ENCODE results near the gene ADGRV1.

Gene ADGRV1

GRCh38 chr5:91159647-91160046 lies 601.0 kb downstream of the ADGRV1 start:
- Histone ChIP-seq H2AFZ (ENCODE audit: insufficient read depth, low read length, poor library complexity) (no peak overlapping the region), H2BK12ac (ENCODE audit: low read length) (no peak overlapping the region), H3K14ac (ENCODE audit: low read length) (no peak overlapping the region), H3K27ac (ENCODE audit: low read depth, low read length) (no peak overlapping the region), H2BK120ac (ENCODE audit: insufficient read depth, low read length, poor library complexity) (no peak overlapping the region), H3K79me1 (ENCODE audit: low read length) (peaks cover 12% of the 10 kb centered on the region), H3K9me3 (ENCODE audit: insufficient read depth, low read depth, low read length) (no peaks in the 10 kb centered on the region), H3K23ac (ENCODE audit: low read length) (no peak overlapping the region), H3K4me2 (ENCODE audit: low read length) (no peak overlapping the region), H3K4me3 (ENCODE audit: low read depth, low read length) (no peak overlapping the region), H3K4me1 (ENCODE audit: control insufficient read depth in 1 of 2, insufficient read depth in 2 of 2, low read length in 2 of 2) (peaks cover 8 to 17% of the 10 kb centered on the region in 2 experiments), H4K8ac (ENCODE audit: low read depth, low read length) (no peak overlapping the region), H4K12ac (ENCODE audit: low read depth, low read length) (no peak overlapping the region), H4K91ac (ENCODE audit: low read depth, low read length) (no peak overlapping the region), H3K9ac (ENCODE audit: low read length) (no peak overlapping the region), H3K18ac (ENCODE audit: low read length) (no peak overlapping the region), H3K79me2 (ENCODE audit: control insufficient read depth, insufficient read depth, low read length, poor library complexity) (no peaks in the 10 kb centered on the region), H3K27me3 (ENCODE audit: insufficient read depth, low read length) (no peaks in the 10 kb centered on the region), H2BK5ac (ENCODE audit: low read depth, low read length, poor library complexity) (no peak overlapping the region), H3K4ac (ENCODE audit: low read depth, low read length) (no peak overlapping the region), H2AK5ac (ENCODE audit: low read length) (no peak overlapping the region), H3K36me3 (ENCODE audit: control insufficient read depth in 1 of 2, insufficient read depth in 2 of 2, low read length in 2 of 2) (no peaks in the 10 kb centered on the region)
- WGBS (ENCODE audit: extremely low coverage, insufficient coverage, insufficient read length) = no CpG with 5 or more reads among the region's 1 CpG
- DNase-seq = peak in 1 of 2 donors; percentile 28

- H2AFZ ChIP-seq (ENCODE audit: insufficient read depth, low read length, poor library complexity) = no peak overlapping the region
- no peak overlapping the region for H3K4me2 ChIP-seq (ENCODE audit: low read length)
- no peak overlapping the region for H3K14ac ChIP-seq (ENCODE audit: low read length)
- H2BK12ac ChIP-seq (ENCODE audit: low read length) = peak overlapping the region; percentile 0
- no peaks in the 10 kb centered on the region for H3K79me2 ChIP-seq (ENCODE audit: control insufficient read depth, insufficient read depth, low read length, poor library complexity)
- no peak overlapping the region for H3K4ac ChIP-seq (ENCODE audit: low read depth, low read length)
- peak overlapping the region; percentile 51 for H2BK5ac ChIP-seq (ENCODE audit: low read depth, low read length, poor library complexity)
- DNase-seq = peak; percentile 27 to 80
- H4K91ac ChIP-seq (ENCODE audit: low read depth, low read length) = peak overlapping the region; percentile 42
- H3K27me3 ChIP-seq (ENCODE audit: insufficient read depth, low read length) = no peaks in the 10 kb centered on the region
- H4K12ac ChIP-seq (ENCODE audit: low read depth, low read length) = no peak overlapping the region
- H3K27ac ChIP-seq (ENCODE audit: low read depth, low read length) = peak overlapping the region; percentile 26
- WGBS (ENCODE audit: extremely low coverage, insufficient coverage, insufficient read length) = no CpG with 5 or more reads among the region's 5 CpGs
- no peak overlapping the region for H3K23ac ChIP-seq (ENCODE audit: low read length)
- no peak overlapping the region for H2AK5ac ChIP-seq (ENCODE audit: low read length)
- H3K18ac ChIP-seq (ENCODE audit: low read length) = no peak overlapping the region
- H4K8ac ChIP-seq (ENCODE audit: low read depth, low read length) = peak overlapping the region; percentile 6
- H3K9ac ChIP-seq (ENCODE audit: low read length) = no peak overlapping the region
- H3K9me3 ChIP-seq (ENCODE audit: insufficient read depth, low read depth, low read length) = no peaks in the 10 kb centered on the region
- H3K4me1 ChIP-seq (ENCODE audit: control insufficient read depth in 1 of 2, insufficient read depth in 2 of 2, low read length in 2 of 2) = peaks cover 8 to 17% of the 10 kb centered on the region in 2 experiments
- H3K79me1 ChIP-seq (ENCODE audit: low read length) = peaks cover 12% of the 10 kb centered on the region
- H2BK120ac ChIP-seq (ENCODE audit: insufficient read depth, low read length, poor library complexity) = no peak overlapping the region
- no peaks in the 10 kb centered on the region for H3K36me3 ChIP-seq (ENCODE audit: control insufficient read depth in 1 of 2, insufficient read depth in 2 of 2, low read length in 2 of 2)
- H3K4me3 ChIP-seq (ENCODE audit: low read depth, low read length) = no peak overlapping the region
Measured at GRCh38 chr5:91160714-91161285, 602.2 kb downstream of the ADGRV1 start.

GRCh38 chr5:91162534-91163381 lies 604.2 kb downstream of the ADGRV1 start:
- no peak overlapping the region for H2AK5ac ChIP-seq (ENCODE audit: low read length)
- peak; percentile 96 to 97 for DNase-seq
- H2BK120ac ChIP-seq (ENCODE audit: insufficient read depth, low read length, poor library complexity) = peak overlapping the region; percentile 12
- H2BK12ac ChIP-seq (ENCODE audit: low read length) = no peak overlapping the region
- H2AFZ ChIP-seq (ENCODE audit: insufficient read depth, low read length, poor library complexity) = no peak overlapping the region
- H3K4me3 ChIP-seq (ENCODE audit: low read depth, low read length) = no peak overlapping the region
- no peak overlapping the region for H3K9ac ChIP-seq (ENCODE audit: low read length)
- WGBS (ENCODE audit: extremely low coverage, insufficient coverage, insufficient read length) = no CpG with 5 or more reads among the region's 6 CpGs
- no peak overlapping the region for H4K91ac ChIP-seq (ENCODE audit: low read depth, low read length)
- H3K23ac ChIP-seq (ENCODE audit: low read length) = no peak overlapping the region
- no peak overlapping the region for H3K4ac ChIP-seq (ENCODE audit: low read depth, low read length)
- peaks cover 15% of the 10 kb centered on the region for H3K79me1 ChIP-seq (ENCODE audit: low read length)
- H3K79me2 ChIP-seq (ENCODE audit: control insufficient read depth, insufficient read depth, low read length, poor library complexity) = no peaks in the 10 kb centered on the region
- peak overlapping the region; percentile 82 for H3K27ac ChIP-seq (ENCODE audit: low read depth, low read length)
- no peaks in the 10 kb centered on the region for H3K27me3 ChIP-seq (ENCODE audit: insufficient read depth, low read length)
- no peak overlapping the region for H4K12ac ChIP-seq (ENCODE audit: low read depth, low read length)
- H3K4me1 ChIP-seq (ENCODE audit: control insufficient read depth in 1 of 2, insufficient read depth in 2 of 2, low read length in 2 of 2) = peaks cover 12 to 20% of the 10 kb centered on the region in 2 experiments
- H2BK5ac ChIP-seq (ENCODE audit: low read depth, low read length, poor library complexity) = peak overlapping the region; percentile 23
- peak overlapping the region; percentile 30 for H4K8ac ChIP-seq (ENCODE audit: low read depth, low read length)
- H3K18ac ChIP-seq (ENCODE audit: low read length) = peak overlapping the region; percentile 43
- H3K36me3 ChIP-seq (ENCODE audit: control insufficient read depth in 1 of 2, insufficient read depth in 2 of 2, low read length in 2 of 2) = no peaks in the 10 kb centered on the region
- no peaks in the 10 kb centered on the region for H3K9me3 ChIP-seq (ENCODE audit: insufficient read depth, low read depth, low read length)
- peak overlapping the region; percentile 14 for H3K4me2 ChIP-seq (ENCODE audit: low read length)
- no peak overlapping the region for H3K14ac ChIP-seq (ENCODE audit: low read length)

GRCh38 chr5:91164424-91164823 lies 605.8 kb downstream of the ADGRV1 start:
- WGBS (ENCODE audit: extremely low coverage, insufficient coverage, insufficient read length) = no CpG with 5 or more reads among the region's 3 CpGs
- Histone ChIP-seq H3K4me3 (ENCODE audit: low read depth, low read length) (no peak overlapping the region), H4K8ac (ENCODE audit: low read depth, low read length) (no peak overlapping the region), H3K27ac (ENCODE audit: low read depth, low read length) (no peak overlapping the region), H4K91ac (ENCODE audit: low read depth, low read length) (no peak overlapping the region), H2AK5ac (ENCODE audit: low read length) (no peak overlapping the region), H3K18ac (ENCODE audit: low read length) (no peak overlapping the region), H3K36me3 (ENCODE audit: control insufficient read depth in 1 of 2, insufficient read depth in 2 of 2, low read length in 2 of 2) (no peaks in the 10 kb centered on the region), H2BK5ac (ENCODE audit: low read depth, low read length, poor library complexity) (no peak overlapping the region), H4K12ac (ENCODE audit: low read depth, low read length) (no peak overlapping the region), H3K4me2 (ENCODE audit: low read length) (no peak overlapping the region), H3K9ac (ENCODE audit: low read length) (no peak overlapping the region), H2BK120ac (ENCODE audit: insufficient read depth, low read length, poor library complexity) (no peak overlapping the region), H3K27me3 (ENCODE audit: insufficient read depth, low read length) (no peaks in the 10 kb centered on the region), H3K14ac (ENCODE audit: low read length) (no peak overlapping the region), H2BK12ac (ENCODE audit: low read length) (no peak overlapping the region), H3K23ac (ENCODE audit: low read length) (no peak overlapping the region), H3K79me1 (ENCODE audit: low read length) (peaks cover 15% of the 10 kb centered on the region), H3K9me3 (ENCODE audit: insufficient read depth, low read depth, low read length) (no peaks in the 10 kb centered on the region), H3K4me1 (ENCODE audit: control insufficient read depth in 1 of 2, insufficient read depth in 2 of 2, low read length in 2 of 2) (peaks cover 12 to 20% of the 10 kb centered on the region in 2 experiments), H2AFZ (ENCODE audit: insufficient read depth, low read length, poor library complexity) (no peak overlapping the region), H3K4ac (ENCODE audit: low read depth, low read length) (no peak overlapping the region), H3K79me2 (ENCODE audit: control insufficient read depth, insufficient read depth, low read length, poor library complexity) (no peaks in the 10 kb centered on the region)
- no peak for DNase-seq

Measured in trophoblast cell (in vitro differentiated cells and primary cell).